NCI-H1105 treated with DMSO at 0.1 percent for 48 hours (cell line): ENCODE data around the gene HEATR9.

Experiments used
- DNase-seq: peaks from one replicate; lab custom pipeline; 2025; lab: John Stamatoyannopoulos, UW

HEATR9 gene

DNA sequence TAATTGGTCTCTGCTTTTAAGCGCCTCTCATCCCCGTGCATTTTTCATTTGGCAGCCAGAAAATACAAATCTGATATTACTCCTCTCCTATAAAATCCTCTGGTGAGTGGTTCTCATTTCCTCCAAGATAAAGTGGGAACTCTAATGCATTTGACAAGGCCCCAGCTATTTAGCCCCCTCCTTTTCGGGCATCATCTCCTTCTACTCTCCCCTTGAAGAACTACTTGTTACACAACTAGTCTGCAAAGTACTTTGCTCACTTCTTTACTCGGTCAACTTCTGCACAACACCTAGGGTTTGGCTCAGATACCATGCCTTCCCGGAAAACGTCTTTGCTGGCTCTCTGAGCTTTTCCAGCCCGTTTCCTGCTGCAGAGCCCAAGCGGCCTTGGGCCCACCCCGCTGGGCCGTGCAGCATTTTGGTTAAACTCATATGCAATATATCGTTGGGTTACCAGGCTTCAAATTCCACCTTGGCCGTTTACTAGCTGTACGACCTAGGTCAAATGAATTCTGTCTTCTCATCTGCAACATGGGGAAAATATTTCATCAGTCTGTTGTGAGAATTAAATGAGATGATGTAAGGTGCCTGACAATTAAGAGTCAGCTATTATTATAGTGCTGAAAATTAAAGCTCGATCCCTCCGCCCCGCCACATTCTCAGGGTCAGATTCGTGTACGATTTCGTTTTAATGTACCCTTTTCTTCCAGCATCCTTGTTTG, 60.3 kb downstream of the HEATR9 start:
- DNase-seq, result no peak

DNA sequence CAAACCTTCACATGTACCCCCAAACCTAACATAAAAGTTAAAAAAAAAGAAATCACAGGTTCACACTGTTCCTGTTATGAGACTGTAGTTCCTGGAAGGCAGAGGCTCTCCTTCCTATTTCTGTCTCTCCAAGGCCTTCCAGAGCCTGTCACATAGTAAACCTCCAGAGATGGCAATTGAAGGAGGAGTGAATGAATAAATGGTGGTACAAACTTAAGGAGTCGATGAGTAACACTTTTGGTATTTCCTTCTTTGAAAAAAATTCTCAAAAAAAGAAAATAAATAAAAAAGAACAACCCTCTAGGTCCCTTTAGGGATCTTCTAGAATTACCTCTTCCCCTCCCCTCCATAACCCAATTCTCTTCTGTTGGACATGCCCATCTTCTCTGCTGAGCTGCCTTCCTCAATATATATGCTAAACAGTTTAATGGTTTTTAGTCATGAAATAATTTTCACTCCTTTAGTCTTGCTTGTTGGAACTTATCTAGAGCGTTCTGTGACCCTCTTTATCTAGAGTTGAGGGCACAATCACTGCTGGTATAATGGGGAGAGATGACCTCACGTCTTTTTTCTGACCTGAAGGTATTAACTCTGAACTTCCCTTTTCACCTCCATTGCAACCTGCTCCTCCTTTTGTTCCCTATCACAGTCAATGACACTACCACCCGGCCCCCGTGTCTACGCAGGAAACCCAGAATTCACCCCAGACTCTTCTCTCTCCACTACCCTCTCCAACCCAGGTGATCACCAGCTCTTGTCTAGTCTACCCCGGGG, 61.1 kb downstream of the HEATR9 start:
- no peak for DNase-seq
